Heart right ventricle (tissue), 16 donors: ENCODE results near the gene LMO1. TPM values are rescaled to one million over a fixed set of nuclear protein-coding genes. Genes with fewer than 3 reads are reported as not detected.

ENCODE experiments used
- ATAC-seq, 8 donors: fragments of 200-7000 bp; cut with Tn5 transposase; one replicate each; pipeline ENCODE4 v1.9.1; 2020; ENCODE audit warnings: mild to moderate bottlenecking in 8 of 8, moderate library complexity in 8 of 8, moderate number of reproducible peaks in 1 of 8
- DNase-seq, 2 donors: peaks; one replicate each; pipeline ENCODE4 v3.0.0-alpha.2; 2020
- H3K27ac ChIP-seq, 10 donors: fragments of 200-600 bp; sonication (generic) in 2 of 10; one replicate each; pipeline versions ENCODE4 v1.5.0 to v1.8.0; 2020 to 2022; ENCODE audit warnings: mild to moderate bottlenecking in 3 of 10
- H3K27me3 ChIP-seq, 7 donors: fragments of 200-600 bp; one replicate each; pipeline ENCODE4 v1.8.0; 2021 to 2022; ENCODE audit warnings: mild to moderate bottlenecking in 2 of 7
- H3K36me3 ChIP-seq, 9 donors: fragments of 200-600 bp; sonication (generic) in 1 of 9; one replicate each; pipeline versions ENCODE4 v1.5.0 to v1.8.0; 2020 to 2022; ENCODE audit warnings: mild to moderate bottlenecking in 2 of 9
- H3K4me1 ChIP-seq, 9 donors: fragments of 200-600 bp; sonication (generic) in 1 of 9; one replicate each; pipeline versions ENCODE4 v1.5.0 to v1.8.0; 2020 to 2022; ENCODE audit warnings: mild to moderate bottlenecking in 4 of 9
- H3K4me3 ChIP-seq, 10 donors: fragments of 200-600 bp; sonication (generic) in 2 of 10; one replicate each; pipeline versions ENCODE4 v1.5.0 to v1.8.0; 2020 to 2022; ENCODE audit warnings: mild to moderate bottlenecking in 7 of 10, moderate library complexity in 2 of 10
- H3K9me3 ChIP-seq, 11 donors: fragments of 200-600 bp in 10 of 11; sonication (generic) in 2 of 11; one replicate each; pipeline versions ENCODE4 v1.5.0 to v1.8.0; 2013 to 2022; ENCODE audit warnings: mild to moderate bottlenecking in 2 of 11, control low read depth in 1 of 11, moderate library complexity in 1 of 11
- WGBS, 2 donors: extraction: QIAGEN DNeasy Blood & Tissue Kit; methylation state at CpG; one replicate each; pipeline ENCODE4 v1.1.7; 2013; ENCODE audit warnings: inconsistent platforms in 1 of 2; 5-methylcytosine and 5-hydroxymethylcytosine counted together
- intact Hi-C, 10 donors: fragments of 100-400 bp; cut with DNase I; formaldehyde crosslinking; loops; one replicate each; pipeline versions ENCODE4 v1.11.1 to v1.14.2; 2022
- polyA plus RNA-seq, 2 donors: library from polyadenylated mRNA; stranded (reverse); fragments of 200-250 nt; gene quantifications; one replicate each; pipeline ENCODE4 v1.2.3, GENCODE V29; 2013
- total RNA-seq, 10 donors: library from RNA; stranded (reverse); fragmentation: NEBNext Ultra II Directional in 3 of 10; extraction: Animal tissue kit (Norgen Biotek cat#: 25700) in 3 of 10; gene quantifications; one replicate each; pipeline versions ENCODE4 v1.2.1 to v1.2.4, GENCODE V29; 2021 to 2023
- TF ChIP-seq, protein P1 (sequence below), 9 donors: fragments of 200-600 bp; sonication (generic) in 2 of 9; IDR thresholded peaks; one replicate each; pipeline versions ENCODE4 v1.5.0 to v1.8.0; 2021 to 2022; ENCODE audit warnings: antibody characterized with exemption in 9 of 9, mild to moderate bottlenecking in 5 of 9, moderate library complexity in 1 of 9
- donor health status: Arrhythmogenic right ventricular cardiomyopathy.
- donor health status: ischemic (EF 13 %, LVEDD 7.1; RV severe dilation, severe dysfunction).
- donor health status: healthy with polysubstance abuse.
- donor health status: DM: no; HTN: yes; CAD: no.
- donor health status: DM: no; HTN: no; CAD: no.
- donor health status: ischemic (EF 25% LVEDD 6.9; RV normal size, moderate dysfunction).
- donor health status: ischemic (EF 25% LVEDD 5.7; RV mildly dilated, moderate dysfunction).
- donor health status: healthy.
- donor health status: DM: yes; HTN: yes; CAD: no.
- donor health status: Ischemic cardiomyopathy.
- donor health status: ischemic (EF 35%, LVEDD 5.7; RV mildly dilated, moderate dysfunction).
- donor health status: nonischemic (EF 11% LVEDD 7.7; RV severe dilation, severe dysfunction).
- donor health status: DM: yes; HTN: yes; CAD: no.
- donor health status: PGD.
- donor health status: ischemic (EF 29% LVEDD 5.4; RV normal size, mild dysfunction).
- donor health status: nonischemic (EF 23%, LVEDD 6.1; RV moderate dilation, normal function).

The LMO1 gene
- total and polyA plus RNA-seq, 12 donors, result 0.55 to 6.6 (median 2.4) TPM

- TF ChIP-seq, protein P1, sequence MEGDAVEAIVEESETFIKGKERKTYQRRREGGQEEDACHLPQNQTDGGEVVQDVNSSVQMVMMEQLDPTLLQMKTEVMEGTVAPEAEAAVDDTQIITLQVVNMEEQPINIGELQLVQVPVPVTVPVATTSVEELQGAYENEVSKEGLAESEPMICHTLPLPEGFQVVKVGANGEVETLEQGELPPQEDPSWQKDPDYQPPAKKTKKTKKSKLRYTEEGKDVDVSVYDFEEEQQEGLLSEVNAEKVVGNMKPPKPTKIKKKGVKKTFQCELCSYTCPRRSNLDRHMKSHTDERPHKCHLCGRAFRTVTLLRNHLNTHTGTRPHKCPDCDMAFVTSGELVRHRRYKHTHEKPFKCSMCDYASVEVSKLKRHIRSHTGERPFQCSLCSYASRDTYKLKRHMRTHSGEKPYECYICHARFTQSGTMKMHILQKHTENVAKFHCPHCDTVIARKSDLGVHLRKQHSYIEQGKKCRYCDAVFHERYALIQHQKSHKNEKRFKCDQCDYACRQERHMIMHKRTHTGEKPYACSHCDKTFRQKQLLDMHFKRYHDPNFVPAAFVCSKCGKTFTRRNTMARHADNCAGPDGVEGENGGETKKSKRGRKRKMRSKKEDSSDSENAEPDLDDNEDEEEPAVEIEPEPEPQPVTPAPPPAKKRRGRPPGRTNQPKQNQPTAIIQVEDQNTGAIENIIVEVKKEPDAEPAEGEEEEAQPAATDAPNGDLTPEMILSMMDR (IDR thresholded peaks at IDR 0.05), result peak; percentile 63 to 91 (median 85)
- DNase-seq (peak; percentile 46 to 63), ATAC-seq (peak; percentile 46 to 87 (median 79))
- WGBS, 2 donors, result 71 to 73% methylated on average over 19 of the region's 19 CpGs
- intact Hi-C loops, result loop anchor here in 1 of 10 donors (2.0 kb wide), 1 partner anchor 71 kb away; the partner anchor contains the start of gene LMO1
- Histone ChIP-seq H3K4me3 (no peak overlapping the region), H3K4me1 (peaks cover 0 to 3% (median 0%) of the 10 kb centered on the region in 9 donors), H3K9me3 (no peaks in the 10 kb centered on the region), H3K27ac (no peak overlapping the region), H3K27me3 (peaks cover 0 to 30% (median 9%) of the 10 kb centered on the region in 7 donors), H3K36me3 (no peaks in the 10 kb centered on the region)
These were observed 71.4 kb downstream of the LMO1 start for GRCh38 chr11:8192016-8192895.

DNA sequence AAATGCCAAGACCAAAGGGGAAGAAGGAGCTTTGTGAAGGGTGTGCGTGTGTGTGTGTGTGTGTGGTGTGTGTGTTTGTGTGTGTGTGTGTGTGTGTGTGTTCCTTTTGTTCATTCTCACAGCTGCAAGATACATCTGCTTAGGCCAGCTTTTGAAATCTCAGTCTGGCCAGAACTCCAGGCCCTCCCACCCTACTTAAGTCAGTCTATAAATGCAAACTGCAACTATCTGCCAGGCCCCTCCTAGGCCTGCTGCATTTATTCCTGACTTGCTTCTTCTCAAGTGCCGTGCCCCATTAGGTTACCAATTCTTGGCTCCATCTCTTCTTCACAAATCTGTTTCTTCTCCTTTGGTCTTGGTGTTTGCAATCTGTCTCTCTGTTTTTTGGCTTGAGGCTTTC lies 73.2 kb downstream of the LMO1 start:
- DNase-seq (no peak), ATAC-seq (no peak)
- Histone ChIP-seq H3K27ac (no peak overlapping the region), H3K9me3 (peaks cover 0 to 3% (median 0%) of the 10 kb centered on the region in 11 donors), H3K4me1 (no peaks in the 10 kb centered on the region), H3K36me3 (no peaks in the 10 kb centered on the region), H3K27me3 (peaks cover 0 to 29% (median 7%) of the 10 kb centered on the region in 7 donors), H3K4me3 (no peak overlapping the region)
- intact Hi-C loops, result no loop called here
- TF ChIP-seq, protein P1 (IDR thresholded peaks at IDR 0.05), result no peak
- WGBS, 2 donors, result 45% methylated on average over 2 of the region's 2 CpGs

DNA sequence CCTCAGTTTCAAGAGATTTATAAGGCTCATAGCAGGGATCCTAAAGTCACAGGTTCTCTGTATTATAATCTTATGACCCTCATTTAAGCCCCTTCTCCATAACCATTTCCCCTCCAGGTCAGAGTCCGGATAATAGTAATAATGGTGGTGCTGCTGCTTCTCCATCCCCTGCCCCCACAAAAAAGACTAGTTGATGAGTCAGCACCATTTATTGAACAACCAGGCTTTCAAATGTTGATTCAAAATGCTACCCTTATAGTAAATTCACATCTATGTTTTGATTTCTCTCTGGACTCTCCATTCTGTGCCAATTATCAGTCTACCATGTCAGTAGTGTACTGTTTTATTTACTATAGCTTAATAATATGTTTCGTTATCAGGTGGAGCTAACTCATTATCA lies 77.2 kb downstream of the LMO1 start:
- Histone ChIP-seq H3K27me3 (peaks cover 0 to 12% (median 0%) of the 10 kb centered on the region in 7 donors), H3K27ac (no peak overlapping the region), H3K4me3 (no peak overlapping the region), H3K9me3 (peaks cover 0 to 3% (median 0%) of the 10 kb centered on the region in 11 donors), H3K36me3 (no peaks in the 10 kb centered on the region), H3K4me1 (no peaks in the 10 kb centered on the region)
- intact Hi-C loops, result no loop called here
- 94% methylated on average over 2 of the region's 2 CpGs for WGBS, 2 donors
- DNase-seq (no peak), ATAC-seq (no peak)
- TF ChIP-seq, protein P1 (IDR thresholded peaks at IDR 0.05), result no peak

DNA sequence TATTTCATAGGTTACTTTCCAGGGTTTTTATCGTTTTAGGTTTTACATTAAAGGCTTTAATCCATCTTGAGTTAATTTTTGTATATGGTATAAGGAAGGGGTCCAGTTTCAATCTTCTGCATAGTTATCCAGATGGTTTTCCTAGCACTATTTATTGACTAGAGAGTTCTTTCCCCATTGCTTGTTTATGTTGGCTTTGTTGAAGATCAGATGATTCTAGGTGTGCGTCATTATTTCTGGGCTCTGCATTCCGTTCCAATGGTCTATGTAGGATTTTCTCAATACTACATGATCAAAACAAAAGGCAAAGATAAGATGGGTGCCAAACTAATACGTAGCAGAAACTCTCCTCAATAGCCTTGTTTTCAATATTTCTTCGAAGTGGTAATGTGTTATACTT lies 80.6 kb downstream of the LMO1 start:
- DNase-seq (no peak), ATAC-seq (no peak)
- intact Hi-C loops, result no loop called here
- Histone ChIP-seq H3K27ac (no peak overlapping the region), H3K4me3 (no peak overlapping the region), H3K27me3 (peaks cover 0 to 14% (median 0%) of the 10 kb centered on the region in 7 donors), H3K9me3 (peaks cover 0 to 3% (median 0%) of the 10 kb centered on the region in 11 donors), H3K36me3 (no peaks in the 10 kb centered on the region), H3K4me1 (no peaks in the 10 kb centered on the region)
- 69 to 81% methylated on average over 5 of the region's 5 CpGs for WGBS, 2 donors
- TF ChIP-seq, protein P1 (IDR thresholded peaks at IDR 0.05), result no peak
